ENCODE measurements around the gene TFDP3. TPM values are rescaled to one million over a fixed set of nuclear protein-coding genes. Genes with fewer than 3 reads are reported as not detected.

TFDP3 gene
- total and polyA plus RNA-seq, 2 donors from 2014 or later: not detected

GRCh38 chrX:133213117-133213516, 5.0 kb downstream of the TFDP3 start:
- H3K4me3 ChIP-seq (ENCODE audit: low read length in 3 of 3): no peak overlapping the region
- H3K4me1 ChIP-seq (ENCODE audit: control insufficient read depth in 2 of 3, insufficient read depth in 2 of 3, low read depth in 1 of 3, low read length in 3 of 3): no peaks in the 10 kb centered on the region
- no peak overlapping the region for H3K9ac ChIP-seq (ENCODE audit: low read length in 3 of 3)
- intact Hi-C loops (cut with DNase I): no loop called here
- H3K9me3 ChIP-seq (ENCODE audit: control insufficient read depth in 2 of 3, insufficient read depth in 1 of 3, low read length in 3 of 3): no peaks in the 10 kb centered on the region
- FAIRE-seq: no peak
- no peaks in the 10 kb centered on the region for H3K27me3 ChIP-seq (ENCODE audit: control insufficient read depth, insufficient read depth, low read length)
- no peaks in the 10 kb centered on the region for H3K36me3 ChIP-seq (ENCODE audit: control insufficient read depth in 2 of 3, insufficient read depth in 3 of 3, low read length in 3 of 3)
- H3K27ac ChIP-seq (ENCODE audit: low read depth in 2 of 2, low read length in 2 of 2): no peak overlapping the region
- TF ChIP-seq CTCF (IDR thresholded peaks at IDR 0.05; ENCODE audit: borderline replicate concordance, extremely low read depth, insufficient read depth): no peak
- no peak for DNase-seq

- DNase-seq (no peak), FAIRE-seq (no peak)
- no peaks in the 10 kb centered on the region for H3K4me1 ChIP-seq (ENCODE audit: control insufficient read depth in 2 of 3, insufficient read depth in 2 of 3, low read depth in 1 of 3, low read length in 3 of 3)
- intact Hi-C loops (cut with DNase I): no loop called here
- H3K4me3 ChIP-seq (ENCODE audit: low read length in 3 of 3): no peak overlapping the region
- H3K27me3 ChIP-seq (ENCODE audit: control insufficient read depth, insufficient read depth, low read length): no peaks in the 10 kb centered on the region
- no peak overlapping the region for H3K9ac ChIP-seq (ENCODE audit: low read length in 3 of 3)
- H3K27ac ChIP-seq (ENCODE audit: low read depth in 2 of 2, low read length in 2 of 2): no peak overlapping the region
- no peaks in the 10 kb centered on the region for H3K9me3 ChIP-seq (ENCODE audit: control insufficient read depth in 2 of 3, insufficient read depth in 1 of 3, low read length in 3 of 3)
- no peaks in the 10 kb centered on the region for H3K36me3 ChIP-seq (ENCODE audit: control insufficient read depth in 2 of 3, insufficient read depth in 3 of 3, low read length in 3 of 3)
- no peak for TF ChIP-seq CTCF (IDR thresholded peaks at IDR 0.05; ENCODE audit: borderline replicate concordance, extremely low read depth, insufficient read depth)
Measured at GRCh38 chrX:133207751-133208150, 10.4 kb downstream of the TFDP3 start.

- DNase-seq (no peak), FAIRE-seq (no peak)
- no peak overlapping the region for H3K9ac ChIP-seq (ENCODE audit: low read length in 3 of 3)
- H3K36me3 ChIP-seq (ENCODE audit: control insufficient read depth in 2 of 3, insufficient read depth in 3 of 3, low read length in 3 of 3): no peaks in the 10 kb centered on the region
- intact Hi-C loops (cut with DNase I): no loop called here
- no peak overlapping the region for H3K4me3 ChIP-seq (ENCODE audit: low read length in 3 of 3)
- no peaks in the 10 kb centered on the region for H3K9me3 ChIP-seq (ENCODE audit: control insufficient read depth in 2 of 3, insufficient read depth in 1 of 3, low read length in 3 of 3)
- no peak for TF ChIP-seq CTCF (IDR thresholded peaks at IDR 0.05; ENCODE audit: borderline replicate concordance, extremely low read depth, insufficient read depth)
- no peaks in the 10 kb centered on the region for H3K4me1 ChIP-seq (ENCODE audit: control insufficient read depth in 2 of 3, insufficient read depth in 2 of 3, low read depth in 1 of 3, low read length in 3 of 3)
- H3K27me3 ChIP-seq (ENCODE audit: control insufficient read depth, insufficient read depth, low read length): no peaks in the 10 kb centered on the region
- no peak overlapping the region for H3K27ac ChIP-seq (ENCODE audit: low read depth in 2 of 2, low read length in 2 of 2)
Measured at GRCh38 chrX:133191739-133192039, 26.5 kb downstream of the TFDP3 start.

All from kidney (tissue), 14 donors.